HG03066 (cell line): ENCODE results near the gene MYBPH.

Experiments
- ATAC-seq: cut with Tn5 transposase; IDR thresholded peaks from one replicate; pipeline ENCODE4 v1.9.1; 2021; ENCODE audit warnings: low read depth; ENCODE audit not compliant: unreplicated experiment

MYBPH gene

GRCh38 chr1:203200916-203201315 lies 25.3 kb upstream of the MYBPH start:
- no peak for ATAC-seq

- ATAC-seq = no peak
These were observed 24.4 kb upstream of the MYBPH start for GRCh38 chr1:203199816-203200571.

GRCh38 chr1:203199481-203199815 lies 23.8 kb upstream of the MYBPH start:
- ATAC-seq = no peak

- no peak for ATAC-seq
These were observed 23.4 kb upstream of the MYBPH start for GRCh38 chr1:203199002-203199401.

GRCh38 chr1:203197625-203198024 lies 22.0 kb upstream of the MYBPH start:
- no peak for ATAC-seq

- ATAC-seq = no peak
These were observed 20.7 kb upstream of the MYBPH start for GRCh38 chr1:203196371-203196770.

GRCh38 chr1:203190949-203191348 lies 15.3 kb upstream of the MYBPH start:
- no peak for ATAC-seq

GRCh38 chr1:203189951-203190352 lies 14.3 kb upstream of the MYBPH start:
- ATAC-seq = no peak

GRCh38 chr1:203188686-203189232 lies 13.1 kb upstream of the MYBPH start:
- no peak for ATAC-seq

- ATAC-seq = no peak
These were observed 12.2 kb upstream of the MYBPH start for GRCh38 chr1:203187689-203188264.

GRCh38 chr1:203187304-203187685 lies 11.7 kb upstream of the MYBPH start:
- ATAC-seq = no peak

GRCh38 chr1:203186446-203187303 lies 11.0 kb upstream of the MYBPH start, which contains the start of gene CHI3L1:
Gene CHI3L1 (minus strand): TSS chr1:203186704. CDS start chr1:203186623, 81 bp downstream.
- ATAC-seq = no peak

GRCh38 chr1:203186091-203186445 lies 10.4 kb upstream of the MYBPH start:
- no peak for ATAC-seq

- ATAC-seq = no peak
These were observed 10.0 kb upstream of the MYBPH start for GRCh38 chr1:203185585-203185984.

GRCh38 chr1:203185061-203185461 lies 9.4 kb upstream of the MYBPH start:
- ATAC-seq = no peak

GRCh38 chr1:203184467-203184866 lies 8.8 kb upstream of the MYBPH start:
- ATAC-seq = no peak

GRCh38 chr1:203183828-203184227 lies 8.2 kb upstream of the MYBPH start:
- no peak for ATAC-seq

GRCh38 chr1:203182387-203182953 lies 6.8 kb upstream of the MYBPH start:
- no peak for ATAC-seq

- no peak for ATAC-seq
These were observed 6.2 kb upstream of the MYBPH start for GRCh38 chr1:203181586-203182386.
